ENCODE results near the gene EIF4E2.

Gene EIF4E2

GRCh38 chr2:232539298-232540231 is 10.9 kb upstream of the EIF4E2 start, which contains the start of gene CHRNG:
Gene CHRNG (plus strand): TSS chr2:232539692. CDS start chr2:232539748, 56 bp downstream.
- DNase-seq = no peak

GRCh38 chr2:232540441-232541041 is 9.9 kb upstream of the EIF4E2 start:
- no peak for DNase-seq

- no peak for DNase-seq
Observed at GRCh38 chr2:232541195-232541960, 9.1 kb upstream of the EIF4E2 start.

- no peak for DNase-seq
Observed at GRCh38 chr2:232541961-232542714, 8.4 kb upstream of the EIF4E2 start.

GRCh38 chr2:232542715-232543467 is 7.6 kb upstream of the EIF4E2 start:
- no peak for DNase-seq

- DNase-seq = no peak
Observed at GRCh38 chr2:232543491-232543890, 7.0 kb upstream of the EIF4E2 start.

- DNase-seq = no peak
Observed at GRCh38 chr2:232543928-232544631, 6.4 kb upstream of the EIF4E2 start.

- DNase-seq = no peak
Observed at GRCh38 chr2:232544674-232545073, 5.8 kb upstream of the EIF4E2 start.

GRCh38 chr2:232545511-232546375 is 4.7 kb upstream of the EIF4E2 start:
- DNase-seq = no peak

- DNase-seq = no peak
Observed at GRCh38 chr2:232547991-232548390, 2.5 kb upstream of the EIF4E2 start.

GRCh38 chr2:232549655-232550353 is 685 bp upstream of the EIF4E2 start:
- DNase-seq = no peak

- DNase-seq = peak; percentile 13
Observed at GRCh38 chr2:232551250-232551638, 755 bp downstream of the EIF4E2 start.

- DNase-seq = no peak
Observed at GRCh38 chr2:232551776-232552175, 1.3 kb downstream of the EIF4E2 start.

GRCh38 chr2:232556426-232556825 is 5.9 kb downstream of the EIF4E2 start:
- no peak for DNase-seq

- DNase-seq = peak; percentile 37
Observed at GRCh38 chr2:232562515-232563151, 12.1 kb downstream of the EIF4E2 start.

GRCh38 chr2:232563580-232563979 is 13.1 kb downstream of the EIF4E2 start:
- DNase-seq = no peak

- DNase-seq = no peak
Observed at GRCh38 chr2:232567721-232568120, 17.2 kb downstream of the EIF4E2 start.

GRCh38 chr2:232568161-232568560 is 17.7 kb downstream of the EIF4E2 start:
- DNase-seq = peak; percentile 65

- peak; percentile 18 for DNase-seq
Observed at GRCh38 chr2:232569541-232569940, 19.1 kb downstream of the EIF4E2 start.
